HG02870 (cell line): ENCODE data around the gene OR10G2.

ENCODE experiments used
- ATAC-seq: cut with Tn5 transposase; IDR thresholded peaks from one replicate; pipeline ENCODE4 v1.9.1; 2021; ENCODE audit warnings: mild to moderate bottlenecking, moderate library complexity; ENCODE audit not compliant: unreplicated experiment

The OR10G2 gene

GRCh38 chr14:21589317-21589716, 45.4 kb downstream of the OR10G2 start:
- no peak for ATAC-seq
